ENCODE measurements around the gene LSM2. TPM values are rescaled to one million over a fixed set of nuclear protein-coding genes. Genes with fewer than 3 reads are reported as not detected.

LSM2 gene
- total RNA-seq, 1 donor from 2014 or later, result 89.0 TPM

DNA sequence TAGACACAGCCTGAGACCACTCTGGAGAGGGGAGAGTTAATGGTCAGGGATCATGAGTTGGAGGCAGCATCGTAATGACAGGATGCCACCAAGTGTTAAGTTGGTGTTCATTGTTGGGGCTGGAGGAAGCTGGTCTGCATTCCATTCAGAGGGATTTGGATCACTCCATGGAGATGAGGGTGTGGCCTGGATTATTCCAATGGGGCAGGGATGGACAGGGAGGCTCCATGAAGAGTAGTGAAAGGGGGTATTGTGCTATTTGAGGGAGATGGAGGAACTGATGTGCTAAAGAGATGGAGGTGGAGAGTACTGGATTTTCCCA, 43.2 kb downstream of the LSM2 start:
- no peak for DNase-seq (ENCODE audit: low read depth)

DNA sequence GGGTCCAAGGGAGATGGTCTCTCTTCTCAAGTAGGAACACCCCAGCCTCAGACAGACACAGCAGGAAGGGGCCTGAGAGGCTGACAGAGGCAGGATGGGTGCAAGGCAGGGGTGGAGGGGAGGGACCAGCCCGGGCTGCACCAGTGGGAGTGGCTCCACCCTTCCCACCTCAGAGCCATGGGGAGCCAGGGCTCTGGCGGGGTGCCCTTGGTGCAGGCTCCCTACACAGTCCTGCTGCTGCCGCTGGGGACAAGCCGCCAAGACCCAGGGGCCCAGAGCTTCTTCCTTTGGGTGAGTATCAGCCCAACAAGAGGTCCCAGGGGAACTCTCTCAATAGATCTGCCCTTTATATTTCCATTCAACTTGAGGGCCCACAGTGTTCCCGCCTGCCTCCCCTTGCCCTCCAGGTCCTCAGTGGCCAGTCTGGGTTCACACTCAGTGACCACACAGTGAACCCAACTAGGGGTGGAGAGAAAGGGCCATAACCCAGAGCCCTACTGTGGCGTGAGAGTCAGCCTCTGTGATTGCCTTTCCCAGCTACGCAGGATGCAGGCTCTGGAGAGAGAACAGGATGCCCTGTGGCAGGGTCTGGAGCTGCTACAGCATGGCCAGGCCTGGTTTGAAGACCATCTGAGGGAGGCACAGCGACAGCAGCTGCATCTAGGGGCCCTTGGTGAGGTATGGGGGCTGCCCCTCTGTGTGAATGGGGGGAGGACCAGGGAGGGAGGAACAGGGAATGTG, 43.7 kb downstream of the LSM2 start:
- Histone ChIP-seq H3K27me3 (ENCODE audit: control insufficient read depth, insufficient read depth, low read length) (no peaks in the 10 kb centered on the region), H3K4me3 (ENCODE audit: low read depth, low read length) (no peak overlapping the region), H3K36me3 (ENCODE audit: control insufficient read depth, insufficient read depth, low read length) (no peaks in the 10 kb centered on the region)
- DNase-seq (ENCODE audit: low read depth), result no peak
- TF ChIP-seq, protein P1, sequence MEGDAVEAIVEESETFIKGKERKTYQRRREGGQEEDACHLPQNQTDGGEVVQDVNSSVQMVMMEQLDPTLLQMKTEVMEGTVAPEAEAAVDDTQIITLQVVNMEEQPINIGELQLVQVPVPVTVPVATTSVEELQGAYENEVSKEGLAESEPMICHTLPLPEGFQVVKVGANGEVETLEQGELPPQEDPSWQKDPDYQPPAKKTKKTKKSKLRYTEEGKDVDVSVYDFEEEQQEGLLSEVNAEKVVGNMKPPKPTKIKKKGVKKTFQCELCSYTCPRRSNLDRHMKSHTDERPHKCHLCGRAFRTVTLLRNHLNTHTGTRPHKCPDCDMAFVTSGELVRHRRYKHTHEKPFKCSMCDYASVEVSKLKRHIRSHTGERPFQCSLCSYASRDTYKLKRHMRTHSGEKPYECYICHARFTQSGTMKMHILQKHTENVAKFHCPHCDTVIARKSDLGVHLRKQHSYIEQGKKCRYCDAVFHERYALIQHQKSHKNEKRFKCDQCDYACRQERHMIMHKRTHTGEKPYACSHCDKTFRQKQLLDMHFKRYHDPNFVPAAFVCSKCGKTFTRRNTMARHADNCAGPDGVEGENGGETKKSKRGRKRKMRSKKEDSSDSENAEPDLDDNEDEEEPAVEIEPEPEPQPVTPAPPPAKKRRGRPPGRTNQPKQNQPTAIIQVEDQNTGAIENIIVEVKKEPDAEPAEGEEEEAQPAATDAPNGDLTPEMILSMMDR (IDR thresholded peaks at IDR 0.05; ENCODE audit: insufficient read depth, low read length, poor library complexity, severe bottlenecking), result no peak

More for the DNA sequence above, 43.2 kb downstream of the LSM2 start:
- H3K36me3 ChIP-seq (ENCODE audit: control insufficient read depth, insufficient read depth, low read length), result no peaks in the 10 kb centered on the region
- no peak overlapping the region for H3K4me3 ChIP-seq (ENCODE audit: low read depth, low read length)
- H3K27me3 ChIP-seq (ENCODE audit: control insufficient read depth, insufficient read depth, low read length), result no peaks in the 10 kb centered on the region
- TF ChIP-seq, protein P1 (IDR thresholded peaks at IDR 0.05; ENCODE audit: insufficient read depth, low read length, poor library complexity, severe bottlenecking), result no peak

DNA sequence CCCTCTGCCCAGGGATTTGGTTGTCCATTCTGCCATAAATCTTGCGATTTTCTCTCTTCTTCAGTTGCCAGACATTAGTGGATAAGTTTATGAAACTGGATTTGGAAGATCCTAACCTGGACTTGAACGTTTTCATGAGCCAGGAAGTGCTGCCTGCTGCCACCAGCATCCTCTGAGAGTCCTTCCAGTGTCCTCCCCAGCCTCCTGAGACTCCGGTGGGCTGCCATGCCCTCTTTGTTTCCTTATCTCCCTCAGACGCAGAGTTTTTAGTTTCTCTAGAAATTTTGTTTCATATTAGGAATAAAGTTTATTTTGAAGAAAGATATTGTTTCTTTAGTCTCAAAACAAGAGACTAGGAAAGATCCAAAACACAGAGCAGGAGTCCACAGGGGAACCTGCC, 44.4 kb downstream of the LSM2 start, which contains the start of gene SAPCD1:
TSS of gene SAPCD1 (plus strand) at position 301 of the 400 bp plus-strand sequence. CDS start 399 bp downstream, outside the sequence.
- Histone ChIP-seq H3K27me3 (ENCODE audit: control insufficient read depth, insufficient read depth, low read length) (no peaks in the 10 kb centered on the region), H3K36me3 (ENCODE audit: control insufficient read depth, insufficient read depth, low read length) (no peaks in the 10 kb centered on the region), H3K4me3 (ENCODE audit: low read depth, low read length) (no peak within 1 kb of the TSS)
- TF ChIP-seq, protein P1 (IDR thresholded peaks at IDR 0.05; ENCODE audit: insufficient read depth, low read length, poor library complexity, severe bottlenecking), result no peak
- DNase-seq (ENCODE audit: low read depth), result no peak

DNA sequence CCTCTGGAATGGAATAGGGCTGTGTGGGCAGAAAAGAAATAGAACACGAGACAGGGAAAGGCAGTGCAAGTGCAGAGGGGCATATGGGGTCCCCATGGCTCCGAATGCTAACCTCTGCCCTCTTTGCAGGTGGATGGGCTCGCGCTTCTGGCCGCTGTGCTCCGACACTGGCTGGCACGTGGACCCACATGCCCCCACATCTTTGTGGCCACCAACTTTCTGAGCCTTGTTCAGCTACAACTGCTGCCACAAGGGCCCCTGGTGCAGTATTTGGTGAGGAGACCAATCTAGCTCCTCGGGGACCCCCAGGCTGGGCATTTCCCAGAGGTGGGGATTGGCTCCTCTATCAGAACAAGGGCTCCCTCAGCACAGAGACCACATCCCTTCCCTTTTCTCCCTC, 45.4 kb downstream of the LSM2 start:
- TF ChIP-seq, protein P1 (IDR thresholded peaks at IDR 0.05; ENCODE audit: insufficient read depth, low read length, poor library complexity, severe bottlenecking), result no peak
- H3K36me3 ChIP-seq (ENCODE audit: control insufficient read depth, insufficient read depth, low read length), result no peaks in the 10 kb centered on the region
- no peak overlapping the region for H3K4me3 ChIP-seq (ENCODE audit: low read depth, low read length)
- H3K27me3 ChIP-seq (ENCODE audit: control insufficient read depth, insufficient read depth, low read length), result no peaks in the 10 kb centered on the region
- DNase-seq (ENCODE audit: low read depth), result no peak

DNA sequence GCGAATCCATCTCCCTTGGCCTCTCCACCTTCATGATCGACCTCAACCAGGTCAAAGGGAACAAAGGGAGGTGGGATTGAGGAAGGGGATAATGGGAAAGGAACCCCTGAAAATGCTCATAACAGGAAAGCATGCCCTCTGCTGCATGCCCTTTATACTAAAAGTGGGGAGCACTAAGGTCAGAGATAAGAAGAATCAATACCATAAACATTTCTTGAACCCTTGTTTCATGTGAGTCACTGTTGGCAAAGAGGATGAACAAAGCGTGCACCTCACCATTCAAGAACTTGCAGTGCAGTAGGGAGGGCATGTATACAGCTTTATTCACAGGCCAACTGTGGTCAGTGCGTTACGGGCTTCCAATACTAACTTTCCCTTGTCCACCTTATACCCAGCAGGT, 46.0 kb downstream of the LSM2 start:
- H3K27me3 ChIP-seq (ENCODE audit: control insufficient read depth, insufficient read depth, low read length), result no peaks in the 10 kb centered on the region
- no peak overlapping the region for H3K4me3 ChIP-seq (ENCODE audit: low read depth, low read length)
- no peaks in the 10 kb centered on the region for H3K36me3 ChIP-seq (ENCODE audit: control insufficient read depth, insufficient read depth, low read length)
- TF ChIP-seq, protein P1 (IDR thresholded peaks at IDR 0.05; ENCODE audit: insufficient read depth, low read length, poor library complexity, severe bottlenecking), result no peak
- DNase-seq (ENCODE audit: low read depth), result no peak

DNA sequence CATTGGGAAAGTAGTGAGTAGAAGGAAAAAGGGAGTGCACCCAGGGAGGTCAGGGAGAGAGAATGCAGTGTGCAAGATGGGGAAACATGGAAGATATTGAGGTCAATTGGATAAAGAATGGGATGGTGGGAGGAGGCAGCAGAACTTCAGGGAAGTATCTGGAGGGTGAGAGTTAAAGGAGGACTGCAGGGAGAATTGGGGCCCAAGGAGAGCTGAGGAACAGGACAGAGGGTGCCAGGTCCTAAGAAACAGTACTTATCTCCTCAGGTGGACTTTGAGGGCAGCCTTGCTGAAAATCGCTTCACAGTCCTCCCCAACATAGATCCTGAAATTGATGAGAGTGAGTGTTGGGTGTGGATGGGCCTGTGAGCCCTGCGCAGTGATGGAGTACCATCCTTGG, 48.5 kb downstream of the LSM2 start:
- H3K4me3 ChIP-seq (ENCODE audit: low read depth, low read length), result no peak overlapping the region
- H3K36me3 ChIP-seq (ENCODE audit: control insufficient read depth, insufficient read depth, low read length), result no peaks in the 10 kb centered on the region
- TF ChIP-seq, protein P1 (IDR thresholded peaks at IDR 0.05; ENCODE audit: insufficient read depth, low read length, poor library complexity, severe bottlenecking), result no peak
- no peak for DNase-seq (ENCODE audit: low read depth)
- no peaks in the 10 kb centered on the region for H3K27me3 ChIP-seq (ENCODE audit: control insufficient read depth, insufficient read depth, low read length)

Data from kidney epithelial cell (primary cell).